Fibroblast of pulmonary artery (primary cell): Measurements from ENCODE around the gene ANKDD1B.

ENCODE experiments used
- DNase-seq: peaks from one replicate; pipeline ENCODE4 v3.0.0-alpha.2; 2010; ENCODE audit warnings: low read depth
- H3K4me3 ChIP-seq: replicated peaks from 2 replicates; pipeline ENCODE4 v1.5.1; 2011; ENCODE audit warnings: low read depth, mild to moderate bottlenecking, control low read depth, low read length, moderate library complexity
- CTCF ChIP-seq: IDR thresholded peaks from 2 replicates; pipeline ENCODE4 v1.5.1; 2011; ENCODE audit warnings: mild to moderate bottlenecking, control low read depth, low read length, inconsistent platforms; ENCODE audit errors: missing control alignments

ANKDD1B gene

DNA sequence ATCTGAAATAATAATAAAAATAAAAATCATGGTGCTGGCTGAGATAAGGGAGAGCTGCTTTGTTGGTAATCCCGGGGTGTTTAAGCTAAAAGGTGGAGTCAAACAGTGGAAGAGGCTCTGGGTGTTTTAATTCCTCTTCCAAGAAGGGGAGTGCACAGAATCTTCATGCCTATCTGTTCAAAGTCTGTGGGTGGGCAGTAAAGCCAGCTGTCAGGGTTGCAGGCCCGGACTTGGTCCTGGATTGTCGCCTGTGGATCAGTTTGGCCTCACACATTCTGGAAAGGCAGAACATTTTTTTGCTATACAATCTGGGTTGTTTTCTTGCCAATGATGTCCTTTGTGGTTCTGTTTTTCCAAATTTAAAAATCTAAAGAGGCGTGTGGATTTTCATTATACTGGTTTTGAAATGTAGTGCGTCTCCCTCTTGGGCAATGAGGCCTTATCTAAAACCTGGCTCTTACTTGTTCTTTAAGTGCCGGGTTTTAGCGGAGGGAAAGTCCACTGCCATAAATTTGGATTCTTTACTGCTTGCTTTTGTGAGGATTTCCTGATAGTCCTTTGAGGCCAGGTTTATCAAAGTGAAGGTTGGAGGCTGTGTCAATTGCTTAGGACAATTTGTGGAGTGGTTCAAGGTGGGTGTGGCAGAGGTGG is 5.8 kb downstream of the ANKDD1B start:
- H3K4me3 ChIP-seq = no peak overlapping the region
- DNase-seq = peak; percentile 54
- TF ChIP-seq CTCF = no peak

GRCh38 chr5:75617736-75618352 is 6.6 kb downstream of the ANKDD1B start:
- no peak overlapping the region for H3K4me3 ChIP-seq
- TF ChIP-seq CTCF = no peak
- DNase-seq = peak; percentile 56

DNA sequence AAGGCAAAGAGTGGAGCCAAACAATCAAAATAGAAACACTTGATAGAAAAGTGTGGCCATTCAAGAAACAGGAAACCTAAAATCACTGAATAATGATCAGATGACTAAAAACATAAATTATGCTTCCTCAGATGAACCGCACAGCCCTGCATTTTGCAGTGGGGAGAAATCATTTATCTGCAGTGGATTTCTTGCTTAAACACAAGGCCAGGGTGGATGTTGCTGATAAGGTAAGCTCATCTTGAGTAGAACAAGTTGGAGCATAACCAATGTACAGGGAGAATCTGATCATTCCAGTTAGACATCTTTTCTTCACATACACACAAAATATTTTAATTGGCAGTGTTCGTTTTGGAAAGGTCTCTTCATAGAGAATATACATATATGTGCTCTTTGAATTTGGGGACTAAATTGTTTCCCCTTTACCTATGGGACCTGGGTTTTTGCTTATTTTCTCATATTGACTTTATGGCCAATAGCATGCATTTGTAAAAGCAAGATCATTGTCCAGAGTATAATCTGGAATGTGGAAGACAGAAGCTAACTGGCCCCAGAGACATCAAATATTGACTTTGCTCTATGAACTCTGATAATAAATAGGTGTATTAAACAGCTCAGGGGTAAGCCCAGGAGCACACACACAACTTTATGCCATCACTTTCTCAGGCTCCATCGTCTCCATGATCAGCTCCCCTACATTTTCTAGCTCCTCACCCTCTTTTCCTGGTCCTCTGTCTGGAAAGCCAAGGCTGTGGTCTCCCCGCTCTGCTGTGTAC is 9.1 kb downstream of the ANKDD1B start:
- no peak overlapping the region for H3K4me3 ChIP-seq
- no peak for DNase-seq
- TF ChIP-seq CTCF = no peak

GRCh38 chr5:75622564-75622963 is 11.3 kb downstream of the ANKDD1B start:
- H3K4me3 ChIP-seq = no peak overlapping the region
- DNase-seq = no peak
- no peak for TF ChIP-seq CTCF

- no peak for DNase-seq
- TF ChIP-seq CTCF = no peak
- no peak overlapping the region for H3K4me3 ChIP-seq
Observed at GRCh38 chr5:75623846-75624245, 12.6 kb downstream of the ANKDD1B start.

DNA sequence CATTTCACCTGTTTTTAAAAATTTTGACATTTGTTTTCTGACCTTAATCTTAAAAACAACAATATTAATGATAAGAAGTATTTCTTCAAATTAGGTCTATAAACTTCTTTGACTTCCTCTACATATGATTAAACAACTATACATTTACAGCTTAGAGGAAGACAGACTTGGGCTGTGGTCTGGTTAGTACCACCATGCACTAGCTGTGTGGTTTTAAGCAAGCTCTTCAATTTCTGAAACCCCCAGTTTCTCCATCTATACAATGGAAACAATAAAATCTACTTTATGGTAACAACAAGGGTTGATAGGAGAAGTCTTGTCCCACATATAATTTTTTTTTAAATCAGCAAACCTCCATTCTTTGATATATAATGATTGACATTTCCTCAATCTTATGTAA is 15.7 kb downstream of the ANKDD1B start:
- TF ChIP-seq CTCF = no peak
- no peak overlapping the region for H3K4me3 ChIP-seq
- DNase-seq = no peak
